Sigmoid colon (tissue), 4 donors: ENCODE results near the gene BPIFB4.

Experiments used
- CTCF ChIP-seq, 4 experiments: fragments of 450-650 bp in 3 of 4; fragments of 200-600 bp in 1 of 4; IDR thresholded peaks; one replicate each; pipeline ENCODE4 v1.5.1; 2016 to 2019; ENCODE audit warnings: antibody characterized with exemption in 4 of 4, mild to moderate bottlenecking in 3 of 4, moderate library complexity in 2 of 4
- EP300 ChIP-seq, 4 donors: sonication (generic); formaldehyde crosslinking; IDR thresholded peaks; one replicate each; pipeline ENCODE4 v1.6.1; 2017; ENCODE audit warnings: antibody characterized with exemption in 4 of 4
- POLR2A ChIP-seq, 2 donors: fragments of 450-650 bp; IDR thresholded peaks; one replicate each; pipeline ENCODE4 v1.6.1; 2016; ENCODE audit warnings: antibody characterized with exemption in 2 of 2, mild to moderate bottlenecking in 2 of 2, moderate library complexity in 2 of 2

GRCh38 chr20:33124994-33125393 lies 45.6 kb downstream of the BPIFB4 start:
- no peak for TF ChIP-seq CTCF (IDR thresholded peaks at IDR 0.05)
- TF ChIP-seq POLR2A (IDR thresholded peaks at IDR 0.05) = no peak
- TF ChIP-seq EP300 (IDR thresholded peaks at IDR 0.05) = no peak
